NCI-H524 (cell line): ENCODE data around the gene NPHP4.
"Not testable (repeated sequence)": the region's sequence is repeated elsewhere in the genome, so short reads cannot be mapped to it uniquely, and the experiment has no call there.

ENCODE experiments used
- DNase-seq, 2 experiments: peaks; one replicate each; lab custom pipeline; 2025; lab: John Stamatoyannopoulos, UW

NPHP4 gene

GRCh38 chr1:5911871-5912271 lies 80.4 kb downstream of the NPHP4 start:
- no peak for DNase-seq

GRCh38 chr1:5911157-5911556 lies 81.1 kb downstream of the NPHP4 start:
- DNase-seq, result no peak

- DNase-seq, result no peak
These were observed 81.6 kb downstream of the NPHP4 start for GRCh38 chr1:5910666-5911065.

GRCh38 chr1:5910276-5910620 lies 82.0 kb downstream of the NPHP4 start:
- DNase-seq, result no peak

GRCh38 chr1:5909576-5910275 lies 82.5 kb downstream of the NPHP4 start:
- no peak for DNase-seq

GRCh38 chr1:5908461-5909375 lies 83.5 kb downstream of the NPHP4 start:
- no peak for DNase-seq

GRCh38 chr1:5907966-5908365 lies 84.3 kb downstream of the NPHP4 start:
- DNase-seq, result no peak

GRCh38 chr1:5907386-5907785 lies 84.8 kb downstream of the NPHP4 start:
- DNase-seq, result no peak

GRCh38 chr1:5906966-5907365 lies 85.3 kb downstream of the NPHP4 start:
- DNase-seq, result no peak

- no peak for DNase-seq
These were observed 86.1 kb downstream of the NPHP4 start for GRCh38 chr1:5906116-5906515.

- DNase-seq, result no peak
These were observed 86.8 kb downstream of the NPHP4 start for GRCh38 chr1:5905436-5905835.

GRCh38 chr1:5904551-5904950 lies 87.7 kb downstream of the NPHP4 start:
- DNase-seq, result no peak

- DNase-seq, result no peak
These were observed 88.5 kb downstream of the NPHP4 start for GRCh38 chr1:5903680-5904079.

GRCh38 chr1:5903031-5903430 lies 89.2 kb downstream of the NPHP4 start:
- no peak for DNase-seq

- no peak for DNase-seq
These were observed 90.4 kb downstream of the NPHP4 start for GRCh38 chr1:5901841-5902240.

GRCh38 chr1:5901150-5901549 lies 91.1 kb downstream of the NPHP4 start:
- no peak for DNase-seq

GRCh38 chr1:5898266-5898665 lies 94.0 kb downstream of the NPHP4 start:
- no peak for DNase-seq

GRCh38 chr1:5896706-5897660 lies 95.2 kb downstream of the NPHP4 start:
- DNase-seq, result no peak

GRCh38 chr1:5895446-5896406 lies 96.5 kb downstream of the NPHP4 start:
- no peak for DNase-seq

GRCh38 chr1:5893699-5894278 lies 98.4 kb downstream of the NPHP4 start:
- not testable (repeated sequence) for DNase-seq

GRCh38 chr1:5892329-5892728 lies 99.9 kb downstream of the NPHP4 start:
- DNase-seq, result no peak
